K562 (cell line): Measurements from ENCODE around the gene USP4. TPM values are rescaled to one million over a fixed set of nuclear protein-coding genes. Genes with fewer than 3 reads are reported as not detected.

Source experiments
- ATAC-seq: fragments of 200-7000 bp; cut with Tn5 transposase; 3 replicates; pipeline ENCODE4 v1.9.1; 2020; ENCODE audit warnings: moderate library complexity
- BruUV-seq: library from RNA; stranded (reverse); fragments of 400-500 nt; replicated peaks from 2 replicates; lab custom pipeline; 2021; lab: Mats Ljungman, UMichigan
- CTCF ChIA-PET: fragments of 300-600 bp; formaldehyde crosslinking; extraction: SDS; loops from one replicate; lab custom pipeline; 2021; ENCODE audit warnings: low intra/inter-chr PET ratio; lab: Yijun Ruan, JAX
- POLR2A ChIA-PET: fragments of 300-600, 350-650 bp; sonication (Branson Sonifier 250); formaldehyde crosslinking; extraction: SDS; loops from one replicate; lab custom pipeline; 2021; ENCODE audit warnings: antibody characterized with exemption, inconsistent platforms; lab: Yijun Ruan, JAX
- DNase-seq, 4 experiments: peaks; one replicate each; pipeline versions ENCODE4 v3.0.0 to v3.0.0-alpha.2; 2011 to 2018; ENCODE audit warnings: low spot score in 3 of 4, mixed read lengths in 3 of 4; ENCODE audit errors: extremely low read depth in 1 of 4
- FAIRE-seq: peaks from 2 replicates; lab custom pipeline; 2011; peaks lifted over from hg19 to GRCh38; lab: Jason Lieb, UNC
- H2AFZ ChIP-seq: 2 replicates; pipeline ENCODE4 v1.6.0; 2011; ENCODE audit warnings: low read depth, low read length, control low read depth, inconsistent platforms
- H3K27ac ChIP-seq: fragments of 200-600 bp; 3 replicates; pipeline ENCODE4 v1.8.0; 2011; ENCODE audit warnings: low read depth, mild to moderate bottlenecking, control low read depth, inconsistent platforms, low read length, moderate library complexity, mixed read lengths; ENCODE audit errors: extremely low read depth
- H3K27me3 ChIP-seq, 2 experiments: fragments of 300-600 bp in 1 of 2; 2 replicates in 1 of 2; 3 replicates in 1 of 2; pipeline versions ENCODE4 v1.6.0 to v1.8.0; 2011; ENCODE audit warnings: inconsistent platforms in 2 of 2, low read length in 2 of 2, mild to moderate bottlenecking in 1 of 2, mixed read lengths in 1 of 2, moderate library complexity in 1 of 2; ENCODE audit not compliant: control insufficient read depth in 2 of 2, insufficient read depth in 2 of 2
- H3K36me3 ChIP-seq: fragments of 300-600 bp; 3 replicates; pipeline ENCODE4 v1.8.0; 2011; ENCODE audit warnings: mild to moderate bottlenecking, low read length, inconsistent platforms; ENCODE audit not compliant: control insufficient read depth, insufficient read depth
- H3K4me1 ChIP-seq, 2 experiments: fragments of 200-600 bp in 1 of 2; replicated peaks in 1 of 2; 2 replicates in 1 of 2; 3 replicates in 1 of 2; pipeline versions ENCODE4 v1.5.1 to v1.8.0; 2011; ENCODE audit warnings: inconsistent platforms in 2 of 2, low read length in 2 of 2, mild to moderate bottlenecking in 1 of 2, mixed read lengths in 1 of 2, moderate library complexity in 1 of 2; ENCODE audit not compliant: control insufficient read depth in 2 of 2, insufficient read depth in 2 of 2
- H3K4me2 ChIP-seq: 2 replicates; pipeline ENCODE4 v1.6.1; 2011; ENCODE audit warnings: low read length, control low read depth, inconsistent platforms, mixed read lengths; ENCODE audit not compliant: insufficient read depth
- H3K4me3 ChIP-seq: fragments of 200-600 bp; sonication (generic), shearing (Covaris generic); 2 replicates; pipeline ENCODE4 v1.5.1; 2016; ENCODE audit warnings: control low read depth, inconsistent platforms
- H3K79me2 ChIP-seq: fragments of 200-600 bp; 3 replicates; pipeline ENCODE4 v1.8.0; 2011; ENCODE audit warnings: low read length, inconsistent platforms; ENCODE audit not compliant: control insufficient read depth, insufficient read depth
- H3K9ac ChIP-seq, 2 experiments: 2 replicates each; pipeline versions ENCODE4 v1.6.0 to v1.6.1; 2011; ENCODE audit warnings: low read depth in 2 of 2, low read length in 2 of 2, control low read depth in 1 of 2, inconsistent platforms in 1 of 2, mild to moderate bottlenecking in 1 of 2, mixed read lengths in 1 of 2; ENCODE audit not compliant: insufficient read depth in 1 of 2
- H3K9me1 ChIP-seq: one replicate; pipeline ENCODE4 v1.6.0; 2011; ENCODE audit warnings: inconsistent platforms, mild to moderate bottlenecking, low read length, moderate library complexity; ENCODE audit not compliant: control insufficient read depth, insufficient read depth
- H3K9me3 ChIP-seq: replicated peaks from 2 replicates; pipeline ENCODE4 v1.5.1; 2011; ENCODE audit warnings: low read depth, low read length, inconsistent platforms; ENCODE audit not compliant: control insufficient read depth, insufficient read depth
- H4K20me1 ChIP-seq: replicated peaks from 2 replicates; pipeline ENCODE4 v1.6.1; 2011; ENCODE audit warnings: low read length, inconsistent platforms, mixed read lengths; ENCODE audit not compliant: control insufficient read depth, insufficient read depth
- ARNT ChIP-seq, 2 experiments: fragments of 450-650 bp; IDR thresholded peaks; 2 replicates each; pipeline ENCODE4 v1.6.1; 2016; ENCODE audit warnings: mild to moderate bottlenecking in 1 of 2
- CEBPB ChIP-seq: fragments of 450-650 bp; IDR thresholded peaks from 2 replicates; pipeline ENCODE4 v1.6.1; 2016; ENCODE audit warnings: missing genetic modification characterization, missing compliant biosample characterization
- CEBPG ChIP-seq, 3 experiments: fragments of 200-800 bp in 1 of 3; sonication (Bioruptor generic) in 1 of 3; sonication (generic) in 1 of 3; formaldehyde crosslinking in 1 of 3; IDR thresholded peaks in 2 of 3; conservative IDR thresholded peaks in 1 of 3; 2 replicates each; pipeline versions ENCODE4 v1.6.1 to v1.8.0; 2016 to 2022; ENCODE audit warnings: missing compliant biosample characterization in 2 of 3, missing genetic modification characterization in 2 of 3, mild to moderate bottlenecking in 1 of 3, missing genetic modification reagents in 1 of 3
- EP400 ChIP-seq: fragments of 450-650 bp; IDR thresholded peaks from 2 replicates; pipeline ENCODE4 v1.6.1; 2017; ENCODE audit warnings: antibody characterized with exemption, mild to moderate bottlenecking, moderate library complexity
- NCOA1 ChIP-seq: fragments of 450-650 bp; IDR thresholded peaks from 2 replicates; pipeline ENCODE4 v1.6.1; 2016; ENCODE audit warnings: low read depth
- NCOA4 ChIP-seq: fragments of 450-650 bp; IDR thresholded peaks from 2 replicates; pipeline ENCODE4 v1.6.1; 2018; ENCODE audit warnings: mild to moderate bottlenecking; ENCODE audit not compliant: partially characterized antibody
- PRPF4 ChIP-seq: fragments of 200-400 bp; formaldehyde crosslinking; IDR thresholded peaks from one replicate; pipeline ENCODE4 v1.6.1; 2017; ENCODE audit warnings: low read length, low read depth, mild to moderate bottlenecking; ENCODE audit not compliant: insufficient read depth, poor library complexity, severe bottlenecking
- PTBP1 ChIP-seq: fragments of 200-400 bp; formaldehyde crosslinking; IDR thresholded peaks from 2 replicates; pipeline ENCODE4 v1.6.1; 2017; ENCODE audit warnings: low read depth, low read length
- SNIP1 ChIP-seq: fragments of 450-650 bp; IDR thresholded peaks from 2 replicates; pipeline ENCODE4 v1.7.1; 2017; ENCODE audit warnings: low read depth, mild to moderate bottlenecking
- SPI1 ChIP-seq: IDR thresholded peaks from 2 replicates; pipeline ENCODE4 v1.6.1; 2011; ENCODE audit warnings: low read depth, low read length, control low read depth, borderline replicate concordance
- TARDBP ChIP-seq: fragments of 450-650 bp; IDR thresholded peaks from 2 replicates; pipeline ENCODE4 v1.6.1; 2016
- ZFX ChIP-seq: sonication (generic); formaldehyde crosslinking; IDR thresholded peaks from 2 replicates; pipeline ENCODE4 v1.8.0; 2022; ENCODE audit warnings: mild to moderate bottlenecking, missing genetic modification reagents, moderate library complexity
- ZNF239 ChIP-seq: fragments of 250-450 bp; sonication (Bioruptor Pico); IDR thresholded peaks from 2 replicates; pipeline ENCODE4 v1.4.0; 2020; ENCODE audit warnings: mild to moderate bottlenecking
- ZNF444 ChIP-seq: fragments of 250-450 bp; sonication (Bioruptor Pico); IDR thresholded peaks from 2 replicates; pipeline ENCODE4 v1.4.0; 2020; ENCODE audit warnings: mild to moderate bottlenecking, moderate library complexity
- WGBS: fragments of 100-300 bp; shearing (Covaris generic); methylation state at CpG from one replicate; pipeline ENCODE4 v1.1.6; 2016; ENCODE audit warnings: low coverage, mixed read lengths; ENCODE audit not compliant: insufficient coverage; ENCODE audit errors: missing lambda C conversion rate; 5-methylcytosine and 5-hydroxymethylcytosine counted together
- in situ Hi-C: fragments of 300-500 bp; cut with MboI; formaldehyde crosslinking; loops from 4 replicates; pipeline ENCODE4 v1.15.0; 2018; ENCODE audit warnings: inconsistent platforms, mixed read lengths
- intact Hi-C: fragments of 100-400 bp; cut with micrococcal nuclease; formaldehyde crosslinking; loops from 2 replicates; pipeline ENCODE4 v1.14.2; 2022
- polyA plus RNA-seq, 8 experiments: library from polyadenylated mRNA; depleted of rRNA in 4 of 8; stranded (reverse) in 5 of 8; unstranded in 3 of 8; fragments of >200 nt; fragmentation: Nextera tagmentation in 2 of 8; fragmentation: Illumina TruSeq in 1 of 8; extraction: Ambion mirVana in 2 of 8; extraction: Trizol in 1 of 8; gene quantifications; 2 replicates each; pipeline versions ENCODE4 v1.2.1 to v1.2.3, GENCODE V29; 2011 to 2014; ENCODE audit warnings: inconsistent platforms in 1 of 8, missing spikeins in 1 of 8
- total RNA-seq, 7 experiments: library from RNA; depleted of rRNA in 6 of 7; stranded (reverse); fragments of >200 nt in 6 of 7; fragmentation: Illumina TruSeq in 2 of 7; extraction: Trizol in 2 of 7; gene quantifications; 2 replicates each; pipeline versions ENCODE4 v1.2.1 to v1.2.3, GENCODE V29; 2011 to 2021; ENCODE audit warnings: low replicate concordance in 1 of 7
- TF ChIP-seq, protein P1 (sequence below): fragments of 250-450 bp; sonication (Bioruptor Pico); IDR thresholded peaks from 2 replicates; pipeline ENCODE4 v1.4.0; 2020; ENCODE audit warnings: mild to moderate bottlenecking

Gene USP4
- total and polyA plus RNA-seq, 9 of the 15 experiments (the other 6 are each of a cell fraction or from before 2014, with no cell fraction given): 11.8 to 40.4 (median 22.9) TPM

- H3K27ac ChIP-seq: no peak overlapping the region
- CTCF ChIA-PET: no interaction called here
- H2AFZ ChIP-seq: no peak overlapping the region
- no peak overlapping the region for H3K9ac ChIP-seq
- H3K79me2 ChIP-seq: no peaks in the 10 kb centered on the region
- no peaks in the 10 kb centered on the region for H3K27me3 ChIP-seq
- no peak for DNase-seq
- peaks cover 3% of the 10 kb centered on the region for H3K9me1 ChIP-seq
- FAIRE-seq: no peak
- intact Hi-C loops (no loop called here), in situ Hi-C loops (no loop called here)
- TF ChIP-seq PRPF4 (no peak), EP400 (no peak), NCOA4 (no peak), ZFX (peak; percentile 35; the same call in 1 of the 2 replicates)
- no peak overlapping the region for H3K4me3 ChIP-seq
- peaks cover 23 to 30% of the 10 kb centered on the region in 2 experiments for H3K4me1 ChIP-seq
- H4K20me1 ChIP-seq: no peaks in the 10 kb centered on the region
- WGBS: 69% methylated on average over 1 of the region's 2 CpGs
- H3K36me3 ChIP-seq: peaks cover 4% of the 10 kb centered on the region; the same call in 1 of the 3 replicates
- H3K4me2 ChIP-seq: no peak overlapping the region
- no peaks in the 10 kb centered on the region for H3K9me3 ChIP-seq
- ATAC-seq: no peak
- POLR2A ChIA-PET: interaction anchor here (1.2 to 1.5 kb wide), 2 partner anchors 9 to 60 kb away, joined by 3 read pairs; partner anchors contain the start of genes RHOA and TCTA
- BruUV-seq: no TSS peak
These were observed 12.4 kb upstream of the USP4 start for GRCh38 chr3:49352281-49352680.

DNA sequence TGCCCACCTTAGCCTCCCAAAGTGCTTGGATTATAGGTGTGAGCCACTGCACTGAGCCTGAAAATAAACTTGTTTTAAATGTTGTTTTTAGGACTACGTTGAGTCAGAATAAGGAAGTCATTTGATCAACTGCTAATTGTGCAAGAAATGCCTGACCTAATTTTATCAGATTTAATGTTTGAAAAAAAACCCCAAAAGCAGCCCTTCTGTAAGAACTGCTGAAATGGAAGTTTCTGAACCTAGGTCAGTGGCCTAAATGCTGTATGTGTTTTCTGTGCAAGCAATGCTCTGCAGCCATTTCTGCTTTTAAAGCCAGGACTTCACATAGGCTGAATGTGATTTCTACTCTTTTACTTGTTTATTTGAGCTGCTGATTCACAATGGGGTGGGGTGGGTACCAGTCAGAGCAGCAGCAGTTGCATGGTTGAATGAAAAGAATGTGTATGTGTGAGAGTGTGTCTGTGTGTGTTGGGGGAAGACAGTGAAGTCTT, 11.7 kb upstream of the USP4 start:
- no TSS peak for BruUV-seq
- peaks cover 23 to 30% of the 10 kb centered on the region in 2 experiments for H3K4me1 ChIP-seq
- no peaks in the 10 kb centered on the region for H3K27me3 ChIP-seq
- intact Hi-C loops (no loop called here), in situ Hi-C loops (no loop called here)
- H3K36me3 ChIP-seq: peaks cover 4% of the 10 kb centered on the region; the same call in 1 of the 3 replicates
- ATAC-seq: no peak
- 0 out of 2 replicates have a peak overlapping the region, but pooled peaks have one; percentile 16 for H2AFZ ChIP-seq
- H3K4me3 ChIP-seq: no peak overlapping the region
- no peak overlapping the region for H3K9ac ChIP-seq
- H3K9me1 ChIP-seq: peaks cover 3% of the 10 kb centered on the region
- POLR2A ChIA-PET: interaction anchor here (0.7 to 1.5 kb wide), 2 partner anchors 60 to 387 kb away, joined by 3 read pairs; partner anchors contain the start of genes RHOA and TCTA
- H3K4me2 ChIP-seq: no peak overlapping the region
- 22% methylated on average over 1 of the region's 1 CpG for WGBS
- H3K27ac ChIP-seq: peak overlapping the region; percentile 22; the same call in 1 of the 3 replicates
- no peaks in the 10 kb centered on the region for H3K79me2 ChIP-seq
- DNase-seq: no peak
- CTCF ChIA-PET: no interaction called here
- FAIRE-seq: no peak
- H3K9me3 ChIP-seq: no peaks in the 10 kb centered on the region
- no peaks in the 10 kb centered on the region for H4K20me1 ChIP-seq
- no peak for TF ChIP-seq ZNF239
- no peak for TF ChIP-seq ARNT (IDR thresholded peaks at IDR 0.05)
- TF ChIP-seq ZNF444 (CRISPR knock-in tag): no peak
- 0 out of 2 replicates have a peak, but pooled peaks have one; percentile 19 for TF ChIP-seq CEBPG (CRISPR knock-in tag; IDR thresholded peaks at IDR 0.05)
- TF ChIP-seq CEBPG (tag; conservative IDR thresholded peaks at IDR 0.05 in 1 of 2, IDR thresholded peaks at IDR 0.05 in 1 of 2): peak in 1 of 2 experiments; percentile 38; a peak in 1 of 4 replicates
- TF ChIP-seq SNIP1: no peak
- no peak for TF ChIP-seq NCOA1
- TF ChIP-seq PTBP1: no peak
- TF ChIP-seq CEBPB (tag): peak; percentile 79
- TF ChIP-seq, protein P1, sequence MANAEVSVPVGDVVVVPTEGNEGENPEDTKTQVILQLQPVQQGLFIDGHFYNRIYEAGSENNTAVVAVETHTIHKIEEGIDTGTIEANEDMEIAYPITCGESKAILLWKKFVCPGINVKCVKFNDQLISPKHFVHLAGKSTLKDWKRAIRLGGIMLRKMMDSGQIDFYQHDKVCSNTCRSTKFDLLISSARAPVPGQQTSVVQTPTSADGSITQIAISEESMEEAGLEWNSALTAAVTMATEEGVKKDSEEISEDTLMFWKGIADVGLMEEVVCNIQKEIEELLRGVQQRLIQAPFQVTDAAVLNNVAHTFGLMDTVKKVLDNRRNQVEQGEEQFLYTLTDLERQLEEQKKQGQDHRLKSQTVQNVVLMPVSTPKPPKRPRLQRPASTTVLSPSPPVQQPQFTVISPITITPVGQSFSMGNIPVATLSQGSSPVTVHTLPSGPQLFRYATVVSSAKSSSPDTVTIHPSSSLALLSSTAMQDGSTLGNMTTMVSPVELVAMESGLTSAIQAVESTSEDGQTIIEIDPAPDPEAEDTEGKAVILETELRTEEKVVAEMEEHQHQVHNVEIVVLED (CRISPR knock-in tag): no peak
- 0 out of 2 replicates have a peak, but pooled peaks have one; percentile 31 for TF ChIP-seq SPI1
- TF ChIP-seq TARDBP: no peak
